ENCODE data around the gene CENPE.

The CENPE gene

GRCh38 chr4:103104886-103105285, 93.3 kb downstream of the CENPE start:
- DNase-seq (ENCODE audit: low spot score), result no peak
- no peak for TF ChIP-seq CTCF (IDR thresholded peaks at IDR 0.05; ENCODE audit: extremely low read depth, missing control alignments)

GRCh38 chr4:103100691-103101090, 97.5 kb downstream of the CENPE start:
- no peak for TF ChIP-seq CTCF (IDR thresholded peaks at IDR 0.05; ENCODE audit: extremely low read depth, missing control alignments)
- no peak for DNase-seq (ENCODE audit: low spot score)

- TF ChIP-seq CTCF (IDR thresholded peaks at IDR 0.05; ENCODE audit: extremely low read depth, missing control alignments), result peak; percentile 35
- DNase-seq (ENCODE audit: low spot score), result peak; percentile 80
Measured at GRCh38 chr4:103099691-103100392, 98.3 kb downstream of the CENPE start, which contains the start of gene BDH2. Gene BDH2 (minus strand): TSS chr4:103099834. CDS start chr4:103096254, 3,580 bp downstream.

- no peak for TF ChIP-seq CTCF (IDR thresholded peaks at IDR 0.05; ENCODE audit: extremely low read depth, missing control alignments)
- DNase-seq (ENCODE audit: low spot score), result no peak
Measured at GRCh38 chr4:103098756-103099440, 99.2 kb downstream of the CENPE start.

GRCh38 chr4:103098341-103098740, 99.8 kb downstream of the CENPE start:
- no peak for DNase-seq (ENCODE audit: low spot score)
- no peak for TF ChIP-seq CTCF (IDR thresholded peaks at IDR 0.05; ENCODE audit: extremely low read depth, missing control alignments)

GRCh38 chr4:103097112-103097511, 101.0 kb downstream of the CENPE start:
- no peak for DNase-seq (ENCODE audit: low spot score)
- TF ChIP-seq CTCF (IDR thresholded peaks at IDR 0.05; ENCODE audit: extremely low read depth, missing control alignments), result no peak

- TF ChIP-seq CTCF (IDR thresholded peaks at IDR 0.05; ENCODE audit: extremely low read depth, missing control alignments), result no peak
- no peak for DNase-seq (ENCODE audit: low spot score)
Measured at GRCh38 chr4:103095080-103095479, 103.1 kb downstream of the CENPE start.
